ENCODE measurements around the gene TENM3.

Gene TENM3

GRCh38 chr4:182807346-182807745 lies 564.1 kb downstream of the TENM3 start:
- Histone ChIP-seq H3K4me1 (no peaks in the 10 kb centered on the region), H3K9me3 (no peaks in the 10 kb centered on the region), H3K4me3 (ENCODE audit: low read depth, low read length) (no peak overlapping the region), H3K27me3 (no peaks in the 10 kb centered on the region), H3K36me3 (no peaks in the 10 kb centered on the region)
- peak; percentile 37 for DNase-seq
- TF ChIP-seq CTCF (IDR thresholded peaks at IDR 0.05; ENCODE audit: low read depth, low read length): no peak

- H3K27me3 ChIP-seq: no peaks in the 10 kb centered on the region
- H3K36me3 ChIP-seq: no peaks in the 10 kb centered on the region
- no peak overlapping the region for H3K4me3 ChIP-seq (ENCODE audit: low read depth, low read length)
- DNase-seq: no peak
- TF ChIP-seq CTCF (IDR thresholded peaks at IDR 0.05; ENCODE audit: low read depth, low read length): no peak
- no peaks in the 10 kb centered on the region for H3K9me3 ChIP-seq
- H3K4me1 ChIP-seq: no peaks in the 10 kb centered on the region
Observed at GRCh38 chr4:182807767-182808548, 564.8 kb downstream of the TENM3 start.

GRCh38 chr4:182808673-182809416 lies 565.6 kb downstream of the TENM3 start:
- Histone ChIP-seq H3K27me3 (no peaks in the 10 kb centered on the region), H3K4me1 (no peaks in the 10 kb centered on the region), H3K36me3 (no peaks in the 10 kb centered on the region), H3K9me3 (no peaks in the 10 kb centered on the region), H3K4me3 (ENCODE audit: low read depth, low read length) (no peak overlapping the region)
- TF ChIP-seq CTCF (IDR thresholded peaks at IDR 0.05; ENCODE audit: low read depth, low read length): no peak
- DNase-seq: no peak

GRCh38 chr4:182809417-182810102 lies 566.4 kb downstream of the TENM3 start:
- no peak for DNase-seq
- Histone ChIP-seq H3K9me3 (no peaks in the 10 kb centered on the region), H3K36me3 (no peaks in the 10 kb centered on the region), H3K4me3 (ENCODE audit: low read depth, low read length) (no peak overlapping the region), H3K27me3 (no peaks in the 10 kb centered on the region), H3K4me1 (no peaks in the 10 kb centered on the region)
- peak; percentile 21 for TF ChIP-seq CTCF (IDR thresholded peaks at IDR 0.05; ENCODE audit: low read depth, low read length)

- Histone ChIP-seq H3K27me3 (no peaks in the 10 kb centered on the region), H3K4me1 (no peaks in the 10 kb centered on the region), H3K36me3 (no peaks in the 10 kb centered on the region), H3K9me3 (no peaks in the 10 kb centered on the region), H3K4me3 (ENCODE audit: low read depth, low read length) (no peak overlapping the region)
- TF ChIP-seq CTCF (IDR thresholded peaks at IDR 0.05; ENCODE audit: low read depth, low read length): no peak
- no peak for DNase-seq
Observed at GRCh38 chr4:182810103-182810615, 567.0 kb downstream of the TENM3 start.

Data from BE2C (cell line).